ENCODE data around the gene UQCRC2. TPM values are rescaled to one million over a fixed set of nuclear protein-coding genes. Genes with fewer than 3 reads are reported as not detected.

Gene UQCRC2
- total and polyA plus RNA-seq, 10 of the 15 experiments (the other 5 are each of a cell fraction or from before 2014, with no cell fraction given) = 256 to 563 (median 327) TPM

GRCh38 chr16:21994856-21995465, 41.8 kb downstream of the UQCRC2 start (continued):
- TF ChIP-seq HSF1 (IDR thresholded peaks at IDR 0.05; ENCODE audit: low read depth, low read length) (no peak), TAF1 (IDR thresholded peaks at IDR 0.05; ENCODE audit: borderline replicate concordance, low read depth, low read length) (no peak), ESRRA (IDR thresholded peaks at IDR 0.05; ENCODE audit: low read length) (no peak)

DNA sequence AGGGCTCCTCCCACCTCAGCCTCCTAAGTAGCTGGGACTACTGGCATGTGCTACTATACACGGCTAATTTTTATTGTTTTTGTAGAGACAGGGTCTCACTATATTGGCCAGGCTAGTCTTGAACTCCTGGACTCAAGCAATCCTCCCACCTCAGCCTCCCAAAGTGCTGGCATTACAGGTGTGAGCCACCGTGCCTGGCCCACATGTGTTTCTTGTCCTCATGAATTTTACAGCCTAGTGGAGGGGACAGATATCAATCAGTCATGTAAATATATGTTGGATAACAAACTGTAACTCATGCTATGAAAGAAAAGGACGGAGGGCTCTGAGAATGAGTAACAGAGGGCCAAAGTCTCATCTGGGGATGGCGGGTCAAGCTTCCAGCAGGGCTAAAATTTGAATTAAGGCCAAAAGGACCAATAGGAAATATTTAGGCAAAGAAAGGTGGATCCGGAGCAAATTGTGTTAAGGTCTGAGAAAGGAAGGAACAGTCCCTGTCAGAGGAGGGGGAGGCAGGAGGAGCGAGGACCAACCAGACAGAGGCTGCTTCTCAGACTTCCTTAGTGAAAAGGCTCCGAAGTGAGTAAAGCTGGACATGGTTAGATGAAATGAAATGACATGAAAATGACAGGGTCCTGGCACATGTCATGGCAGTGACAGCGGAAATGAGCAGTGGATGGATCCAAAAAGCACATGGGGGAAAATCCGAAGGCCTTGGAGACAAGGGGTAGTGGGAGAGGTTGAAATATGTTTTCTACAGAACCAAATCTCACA, 43.9 kb downstream of the UQCRC2 start:
- FAIRE-seq (no peak), ATAC-seq (no peak), DNase-seq (ENCODE audit: low read depth, low spot score) (no peak)
- intact Hi-C loops (cut with micrococcal nuclease; ENCODE audit: unreplicated experiment) = no loop called here
- POLR2A ChIA-PET = interaction anchor here (0.6 kb wide), 1 partner anchor 14 kb away, joined by 4 read pairs; no protein-coding TSS in a partner anchor
- in situ Hi-C loops (cut with MboI) = loop anchor here (5.0 kb wide), 1 partner anchor 95 kb away; the partner anchor contains the start of gene VWA3A
- Histone ChIP-seq H3K36me3 (ENCODE audit: control insufficient read depth in 2 of 2, insufficient read depth in 2 of 2, low read length in 1 of 2) (no peaks in the 10 kb centered on the region), H4K20me1 (ENCODE audit: control insufficient read depth, insufficient read depth) (no peaks in the 10 kb centered on the region), H3K4me2 (ENCODE audit: control insufficient read depth, insufficient read depth) (no peak overlapping the region), H3K9me3 (replicated peaks; ENCODE audit: control insufficient read depth, insufficient read depth, low read length) (no peaks in the 10 kb centered on the region), H3K27me3 (replicated peaks in 1 of 2; ENCODE audit: control insufficient read depth in 2 of 2, insufficient read depth in 2 of 2, low read length in 1 of 2) (no peaks in the 10 kb centered on the region), H3K9ac (ENCODE audit: control insufficient read depth, insufficient read depth, low read length) (no peak overlapping the region), H2AFZ (ENCODE audit: control insufficient read depth, low read depth, low read length) (no peak overlapping the region), H3K79me2 (ENCODE audit: control insufficient read depth, insufficient read depth, low read length) (no peaks in the 10 kb centered on the region), H3K4me3 (no peak overlapping the region), H3K4me1 (ENCODE audit: control insufficient read depth, insufficient read depth, low read length) (no peaks in the 10 kb centered on the region), H3K27ac (ENCODE audit: control insufficient read depth, insufficient read depth) (no peak overlapping the region)
- RAD21 ChIA-PET (ENCODE audit: unreplicated experiment) = interaction anchor here (1.2 to 22.7 kb wide), 4 partner anchors 11 to 191 kb away, joined by 3 to 466 read pairs (median 6); partner anchors contain the start of gene MOSMO
- CTCF ChIA-PET = interaction anchor here (0.6 to 20.1 kb wide), 8 partner anchors 17 to 1155 kb away, joined by 3 to 686 read pairs (median 4); no protein-coding TSS in a partner anchor
- SMC1A ChIA-PET (ENCODE audit: uncharacterized antibody, unreplicated experiment) = interaction anchor here (1.1 to 25.5 kb wide), 4 partner anchors 52 to 103 kb away, joined by 3 to 567 read pairs (median 4); no protein-coding TSS in a partner anchor
- BruUV-seq (replicated peaks) = no TSS peak
- WGBS (ENCODE audit: insufficient coverage, insufficient replicate concordance, low lambda C conversion rate, missing lambda C conversion rate) = 49% methylated on average over 9 of the region's 9 CpGs
- TF ChIP-seq ZBTB33 (IDR thresholded peaks at IDR 0.05) (no peak), NR2C1 (IDR thresholded peaks at IDR 0.05) (no peak), IRF4 (IDR thresholded peaks at IDR 0.05; ENCODE audit: low read depth, low read length) (no peak)
